Progenitor cell of endocrine pancreas (in vitro differentiated cells): ENCODE data around the gene FAT2. TPM values are rescaled to one million over a fixed set of nuclear protein-coding genes. Genes with fewer than 3 reads are reported as not detected.

ENCODE experiments used
- DNase-seq: peaks from one replicate; pipeline ENCODE4 v3.0.0; 2021; ENCODE audit warnings: low spot score; ENCODE audit not compliant: unreplicated experiment
- H3K27ac Mint-ChIP-seq: 2 replicates; pipeline ENCODE4 v1.8.0; 2021; ENCODE audit warnings: mild to moderate bottlenecking, moderate library complexity, mixed read lengths
- H3K27me3 Mint-ChIP-seq: 2 replicates; pipeline ENCODE4 v1.8.0; 2021; ENCODE audit warnings: mixed read lengths
- H3K36me3 Mint-ChIP-seq: 2 replicates; pipeline ENCODE4 v1.8.0; 2022; ENCODE audit warnings: mixed read lengths; ENCODE audit not compliant: insufficient read depth
- H3K4me1 Mint-ChIP-seq: 2 replicates; pipeline ENCODE4 v1.8.0; 2021; ENCODE audit warnings: low read depth, mixed read lengths
- H3K4me3 Mint-ChIP-seq: 2 replicates; pipeline ENCODE4 v1.8.0; 2021; ENCODE audit warnings: low read depth, mild to moderate bottlenecking, moderate library complexity, mixed read lengths
- H3K9me3 Mint-ChIP-seq: 2 replicates; pipeline ENCODE4 v1.8.0; 2021; ENCODE audit warnings: low read depth, mixed read lengths
- CTCF ChIP-seq: fragments of 200-600 bp; sonication (generic); IDR thresholded peaks from one replicate; pipeline ENCODE4 v1.5.0; 2021; ENCODE audit warnings: antibody characterized with exemption, mild to moderate bottlenecking; ENCODE audit not compliant: unreplicated experiment
- total RNA-seq: library from RNA; stranded (reverse); gene quantifications from 2 replicates; pipeline ENCODE4 v1.2.1, GENCODE V29; 2021

The FAT2 gene
- total RNA-seq, 1 donor from 2014 or later: 0.05 TPM

GRCh38 chr5:151541571-151541970, 49.6 kb downstream of the FAT2 start:
- H3K36me3 Mint-ChIP-seq: no peaks in the 10 kb centered on the region

More at GRCh38 chr5:151541571-151541970, 49.6 kb downstream of the FAT2 start:
- no peak for DNase-seq
- Mint-ChIP-seq H3K4me1 (peaks cover 3% of the 10 kb centered on the region), H3K4me3 (no peak overlapping the region), H3K9me3 (no peaks in the 10 kb centered on the region), H3K27ac (peak overlapping the region; percentile 74), H3K27me3 (peaks cover 10% of the 10 kb centered on the region)
- TF ChIP-seq CTCF: no peak

Other genes with a start within 250 kb of the FAT2 start
- gene SLC36A2, start 243.8 kb downstream of the FAT2 start, total RNA-seq: not detected in 2 replicates
- 14.2 and 14.8 TPM in 2 replicates for gene SLC36A1, start 143.7 kb downstream of the FAT2 start, total RNA-seq
- 55.2 and 83.9 TPM in 2 replicates for gene SPARC, start 95.6 kb upstream of the FAT2 start, total RNA-seq
- 93.8 and 108 TPM in 2 replicates for gene ATOX1, start 167.3 kb upstream of the FAT2 start, total RNA-seq
- gene G3BP1, start 180.6 kb upstream of the FAT2 start, total RNA-seq: 220 and 226 TPM in 2 replicates